ENCODE results near the gene B4GALT5.

DNA sequence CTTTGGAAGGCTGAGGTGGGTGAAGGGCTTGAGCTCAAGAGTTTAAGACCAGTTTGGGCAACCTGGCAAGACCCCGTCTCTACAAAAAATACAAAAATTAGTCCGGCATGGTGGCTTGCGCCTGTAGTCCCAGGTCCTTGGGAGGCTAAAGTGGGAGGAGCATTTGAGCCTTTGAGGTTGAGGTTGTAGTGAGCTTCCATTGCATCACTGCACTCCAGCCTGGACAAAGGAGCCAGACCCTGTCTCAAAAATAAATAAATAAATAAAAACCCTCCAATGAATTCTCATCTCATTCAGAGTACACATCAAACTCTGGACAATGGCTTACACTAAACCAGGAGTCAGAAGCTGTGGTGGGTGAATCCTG lies 31.8 kb downstream of the B4GALT5 start:
- TF ChIP-seq, protein P1, sequence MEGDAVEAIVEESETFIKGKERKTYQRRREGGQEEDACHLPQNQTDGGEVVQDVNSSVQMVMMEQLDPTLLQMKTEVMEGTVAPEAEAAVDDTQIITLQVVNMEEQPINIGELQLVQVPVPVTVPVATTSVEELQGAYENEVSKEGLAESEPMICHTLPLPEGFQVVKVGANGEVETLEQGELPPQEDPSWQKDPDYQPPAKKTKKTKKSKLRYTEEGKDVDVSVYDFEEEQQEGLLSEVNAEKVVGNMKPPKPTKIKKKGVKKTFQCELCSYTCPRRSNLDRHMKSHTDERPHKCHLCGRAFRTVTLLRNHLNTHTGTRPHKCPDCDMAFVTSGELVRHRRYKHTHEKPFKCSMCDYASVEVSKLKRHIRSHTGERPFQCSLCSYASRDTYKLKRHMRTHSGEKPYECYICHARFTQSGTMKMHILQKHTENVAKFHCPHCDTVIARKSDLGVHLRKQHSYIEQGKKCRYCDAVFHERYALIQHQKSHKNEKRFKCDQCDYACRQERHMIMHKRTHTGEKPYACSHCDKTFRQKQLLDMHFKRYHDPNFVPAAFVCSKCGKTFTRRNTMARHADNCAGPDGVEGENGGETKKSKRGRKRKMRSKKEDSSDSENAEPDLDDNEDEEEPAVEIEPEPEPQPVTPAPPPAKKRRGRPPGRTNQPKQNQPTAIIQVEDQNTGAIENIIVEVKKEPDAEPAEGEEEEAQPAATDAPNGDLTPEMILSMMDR (IDR thresholded peaks at IDR 0.05): no peak
- no peak for TF ChIP-seq POLR2A (IDR thresholded peaks at IDR 0.05)
- no peak for TF ChIP-seq POLR2AphosphoS5 (IDR thresholded peaks at IDR 0.05)

Measured in breast epithelium (tissue), 3 donors.